Caco-2 (cell line): Measurements from ENCODE around the gene SPG11. TPM values are rescaled to one million over a fixed set of nuclear protein-coding genes. Genes with fewer than 3 reads are reported as not detected.

Experiments used
- BruUV-seq: library from RNA; stranded (reverse); fragments of 400-500 nt; replicated peaks from 2 replicates; lab custom pipeline; 2021; lab: Mats Ljungman, UMichigan
- CTCF ChIA-PET: fragments of 300-600 bp; sonication (Branson Sonifier 250); formaldehyde crosslinking; loops from one replicate; lab custom pipeline; 2022; ENCODE audit warnings: antibody characterized with exemption; lab: Charles Lee
- POLR2A ChIA-PET: fragments of 300-600 bp; sonication (Branson Sonifier 250); formaldehyde crosslinking; loops from one replicate; lab custom pipeline; 2022; ENCODE audit warnings: antibody characterized with exemption; lab: Charles Lee
- DNase-seq, 2 experiments: peaks; one replicate each; pipeline versions ENCODE4 v3.0.0 to v3.0.0-alpha.2; 2020 to 2022
- H3K27me3 ChIP-seq: replicated peaks from 2 replicates; pipeline ENCODE4 v1.6.0; 2011; ENCODE audit warnings: low read length; ENCODE audit not compliant: control insufficient read depth, insufficient read depth
- H3K36me3 ChIP-seq: 2 replicates; pipeline ENCODE4 v1.5.1; 2011; ENCODE audit warnings: low read length; ENCODE audit not compliant: control insufficient read depth, insufficient read depth
- H3K4me1 ChIP-seq: fragments of 250-450 bp; sonication (Bioruptor Pico); 2 replicates; pipeline ENCODE4 v1.5.1; 2020; ENCODE audit warnings: mild to moderate bottlenecking
- H3K4me3 ChIP-seq: 2 replicates; pipeline ENCODE4 v1.5.1; 2011; ENCODE audit warnings: low read depth, mild to moderate bottlenecking, control low read depth, low read length
- H3K9me3 ChIP-seq: fragments of 250-450 bp; sonication (Bioruptor Pico); 2 replicates; pipeline ENCODE4 v1.5.1; 2020; ENCODE audit warnings: mild to moderate bottlenecking, moderate library complexity
- H3K27ac Mint-ChIP-seq: one replicate; pipeline ENCODE4 v1.8.0; 2022; ENCODE audit warnings: mixed read lengths; ENCODE audit not compliant: unreplicated experiment
- H3K27me3 Mint-ChIP-seq: one replicate; pipeline ENCODE4 v1.8.0; 2022; ENCODE audit warnings: mixed read lengths; ENCODE audit not compliant: insufficient read depth, unreplicated experiment
- H3K36me3 Mint-ChIP-seq: one replicate; pipeline ENCODE4 v1.8.0; 2022; ENCODE audit warnings: mild to moderate bottlenecking, mixed read lengths; ENCODE audit not compliant: insufficient read depth, unreplicated experiment
- H3K4me1 Mint-ChIP-seq: one replicate; pipeline ENCODE4 v1.8.0; 2022; ENCODE audit warnings: low read depth, mixed read lengths; ENCODE audit not compliant: unreplicated experiment
- H3K4me3 Mint-ChIP-seq: one replicate; pipeline ENCODE4 v1.8.0; 2022; ENCODE audit warnings: mild to moderate bottlenecking, moderate library complexity, mixed read lengths; ENCODE audit not compliant: unreplicated experiment
- H3K9me3 Mint-ChIP-seq: one replicate; pipeline ENCODE4 v1.8.0; 2022; ENCODE audit warnings: mixed read lengths; ENCODE audit not compliant: unreplicated experiment
- intact Hi-C: fragments of 100-400 bp; cut with micrococcal nuclease; formaldehyde crosslinking; loops from one replicate; pipeline ENCODE4 v1.10.0; 2022; ENCODE audit not compliant: unreplicated experiment
- total RNA-seq: library from RNA; stranded (reverse); gene quantifications from 2 replicates; pipeline ENCODE4 v1.2.3, GENCODE V29; 2022
- TF ChIP-seq, protein P1 (sequence below), 2 experiments: fragments of 200-600 bp in 1 of 2; IDR thresholded peaks; 1 replicate in 1 of 2; 2 replicates in 1 of 2; pipeline versions ENCODE4 v1.5.1 to v1.8.0; 2011 to 2022; ENCODE audit warnings: antibody characterized with exemption in 1 of 2, control low read depth in 1 of 2, inconsistent platforms in 1 of 2, low read depth in 1 of 2, low read length in 1 of 2, mild to moderate bottlenecking in 1 of 2, moderate library complexity in 1 of 2; ENCODE audit not compliant: insufficient read depth in 1 of 2, severe bottlenecking in 1 of 2, unreplicated experiment in 1 of 2

SPG11 gene
- total RNA-seq, 1 experiment from 2014 or later = 43.3 TPM

DNA sequence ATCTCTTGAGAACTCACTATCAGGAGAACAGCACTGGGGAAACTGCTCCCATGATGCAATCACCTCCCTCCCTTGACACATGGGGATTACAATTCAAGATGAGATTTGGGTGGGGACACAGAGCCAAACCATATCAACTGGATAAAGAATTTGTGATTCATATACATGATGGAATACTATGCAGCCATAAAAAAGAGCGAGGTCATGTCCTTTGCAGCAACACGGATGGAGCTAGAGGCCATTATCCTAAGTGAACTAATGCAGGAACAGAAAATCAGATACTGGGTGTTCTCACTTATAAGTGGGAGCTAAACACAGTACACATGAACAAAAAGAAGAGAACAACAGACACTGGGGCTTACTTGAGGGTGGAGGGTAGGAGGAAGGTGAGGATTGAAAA is 17.0 kb downstream of the SPG11 start:
- CTCF ChIA-PET = no interaction called here
- DNase-seq = no peak
- Mint-ChIP-seq H3K27ac (no peak overlapping the region), H3K9me3 (no peaks in the 10 kb centered on the region), H3K4me1 (no peaks in the 10 kb centered on the region), H3K36me3 (peaks cover 33% of the 10 kb centered on the region), H3K27me3 (no peaks in the 10 kb centered on the region), H3K4me3 (no peak overlapping the region)
- Histone ChIP-seq H3K36me3 (peaks cover 2% of the 10 kb centered on the region; the same call in 1 of the 2 replicates), H3K27me3 (no peaks in the 10 kb centered on the region), H3K4me1 (no peaks in the 10 kb centered on the region), H3K9me3 (no peaks in the 10 kb centered on the region), H3K4me3 (no peak overlapping the region)
- intact Hi-C loops = no loop called here
- no TSS peak for BruUV-seq
- TF ChIP-seq, protein P1, sequence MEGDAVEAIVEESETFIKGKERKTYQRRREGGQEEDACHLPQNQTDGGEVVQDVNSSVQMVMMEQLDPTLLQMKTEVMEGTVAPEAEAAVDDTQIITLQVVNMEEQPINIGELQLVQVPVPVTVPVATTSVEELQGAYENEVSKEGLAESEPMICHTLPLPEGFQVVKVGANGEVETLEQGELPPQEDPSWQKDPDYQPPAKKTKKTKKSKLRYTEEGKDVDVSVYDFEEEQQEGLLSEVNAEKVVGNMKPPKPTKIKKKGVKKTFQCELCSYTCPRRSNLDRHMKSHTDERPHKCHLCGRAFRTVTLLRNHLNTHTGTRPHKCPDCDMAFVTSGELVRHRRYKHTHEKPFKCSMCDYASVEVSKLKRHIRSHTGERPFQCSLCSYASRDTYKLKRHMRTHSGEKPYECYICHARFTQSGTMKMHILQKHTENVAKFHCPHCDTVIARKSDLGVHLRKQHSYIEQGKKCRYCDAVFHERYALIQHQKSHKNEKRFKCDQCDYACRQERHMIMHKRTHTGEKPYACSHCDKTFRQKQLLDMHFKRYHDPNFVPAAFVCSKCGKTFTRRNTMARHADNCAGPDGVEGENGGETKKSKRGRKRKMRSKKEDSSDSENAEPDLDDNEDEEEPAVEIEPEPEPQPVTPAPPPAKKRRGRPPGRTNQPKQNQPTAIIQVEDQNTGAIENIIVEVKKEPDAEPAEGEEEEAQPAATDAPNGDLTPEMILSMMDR (IDR thresholded peaks at IDR 0.05; ENCODE audit: insufficient read depth in 1 of 2, low read depth in 1 of 2, low read length in 1 of 2, severe bottlenecking in 1 of 2, unreplicated experiment in 1 of 2) = no peak
- POLR2A ChIA-PET = no interaction called here

DNA sequence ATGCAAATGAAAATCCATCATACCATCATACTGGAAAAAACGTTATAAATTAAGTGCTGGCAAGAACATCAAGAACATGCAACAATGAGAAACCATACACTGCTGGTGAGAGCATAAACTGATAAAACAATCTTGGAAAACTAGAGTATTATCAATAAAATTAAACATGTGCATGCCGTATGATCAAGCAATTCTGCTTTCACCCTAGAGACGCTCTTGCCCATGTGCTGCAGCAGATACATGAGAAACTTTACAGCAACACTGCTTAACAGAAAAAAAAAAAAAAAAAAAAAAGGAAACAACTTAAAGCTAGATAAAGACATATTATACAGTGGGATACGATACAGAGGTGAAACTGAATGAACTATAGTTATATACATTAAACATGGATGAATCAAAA is 21.8 kb downstream of the SPG11 start:
- no peaks in the 10 kb centered on the region for H3K4me1 ChIP-seq
- Mint-ChIP-seq H3K27ac (no peak overlapping the region), H3K27me3 (no peaks in the 10 kb centered on the region), H3K4me1 (no peaks in the 10 kb centered on the region), H3K9me3 (no peaks in the 10 kb centered on the region), H3K4me3 (no peak overlapping the region), H3K36me3 (peaks cover 32% of the 10 kb centered on the region)
- no peaks in the 10 kb centered on the region for H3K27me3 ChIP-seq
- TF ChIP-seq, protein P1 (IDR thresholded peaks at IDR 0.05; ENCODE audit: insufficient read depth in 1 of 2, low read depth in 1 of 2, low read length in 1 of 2, severe bottlenecking in 1 of 2, unreplicated experiment in 1 of 2) = no peak
- no peak overlapping the region for H3K4me3 ChIP-seq
- POLR2A ChIA-PET = no interaction called here
- CTCF ChIA-PET = interaction anchor here (0.6 kb wide), 1 partner anchor 21 kb away, joined by 4 read pairs; no protein-coding TSS in a partner anchor
- H3K36me3 ChIP-seq = peaks cover 1% of the 10 kb centered on the region; the same call in 1 of the 2 replicates
- no TSS peak for BruUV-seq
- DNase-seq = no peak
- no peaks in the 10 kb centered on the region for H3K9me3 ChIP-seq
- intact Hi-C loops = no loop called here

DNA sequence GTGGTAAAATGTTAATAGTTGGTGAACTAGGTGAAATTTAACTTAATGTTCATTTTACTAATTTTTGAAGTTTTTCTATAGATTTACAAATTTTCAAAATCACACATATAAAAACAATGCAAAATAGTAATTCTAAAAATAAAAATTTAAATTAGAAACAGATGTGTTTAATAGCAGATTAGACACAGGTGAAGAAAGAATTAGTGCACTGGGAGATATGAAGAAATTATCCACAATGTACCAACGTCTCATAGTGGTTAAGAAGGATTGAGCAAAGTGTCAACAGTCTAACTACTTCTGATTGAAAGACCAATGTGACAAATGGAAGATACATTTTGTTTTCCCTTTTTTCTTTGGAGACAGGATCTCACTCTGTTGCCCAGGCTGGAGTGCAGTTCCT is 26.5 kb downstream of the SPG11 start:
- H3K36me3 ChIP-seq = no peaks in the 10 kb centered on the region; the same call in 1 of the 2 replicates
- intact Hi-C loops = no loop called here
- Mint-ChIP-seq H3K4me3 (no peak overlapping the region), H3K27me3 (no peaks in the 10 kb centered on the region), H3K27ac (no peak overlapping the region), H3K4me1 (no peaks in the 10 kb centered on the region), H3K9me3 (no peaks in the 10 kb centered on the region), H3K36me3 (peaks cover 47% of the 10 kb centered on the region)
- no TSS peak for BruUV-seq
- no peaks in the 10 kb centered on the region for H3K9me3 ChIP-seq
- no peak overlapping the region for H3K4me3 ChIP-seq
- POLR2A ChIA-PET = no interaction called here
- CTCF ChIA-PET = no interaction called here
- no peaks in the 10 kb centered on the region for H3K27me3 ChIP-seq
- H3K4me1 ChIP-seq = no peaks in the 10 kb centered on the region
- TF ChIP-seq, protein P1 (IDR thresholded peaks at IDR 0.05; ENCODE audit: insufficient read depth in 1 of 2, low read depth in 1 of 2, low read length in 1 of 2, severe bottlenecking in 1 of 2, unreplicated experiment in 1 of 2) = no peak
- DNase-seq = no peak
